ENCODE results near the gene NRL. TPM values are rescaled to one million over a fixed set of nuclear protein-coding genes. Genes with fewer than 3 reads are reported as not detected.
A peak's percentile ranks its signal among the peaks of the same experiment; 100 is the strongest.

The NRL gene
- total and polyA plus RNA-seq, 4 donors = 2.7 to 5.4 (median 3.1) TPM

- Histone ChIP-seq H3K27ac (ENCODE audit: low read depth in 1 of 2, low read length in 1 of 2) (no peak overlapping the region), H3K4me1 (ENCODE audit: control insufficient read depth in 5 of 5, insufficient read depth in 5 of 5, low read length in 5 of 5) (peaks cover 8 to 20% (median 12%) of the 10 kb centered on the region in 5 donors), H3K9ac (ENCODE audit: insufficient read depth in 1 of 2, low read length in 2 of 2) (no peak overlapping the region), H3K4me3 (no peak overlapping the region), H3K36me3 (ENCODE audit: control insufficient read depth in 4 of 4, insufficient read depth in 4 of 4, low read length in 4 of 4) (peaks cover 11 to 37% (median 26%) of the 10 kb centered on the region in 4 donors), H3K9me3 (ENCODE audit: control insufficient read depth in 4 of 4, insufficient read depth in 3 of 4, low read length in 3 of 4) (no peaks in the 10 kb centered on the region), H3K27me3 (ENCODE audit: control insufficient read depth in 3 of 3, insufficient read depth in 3 of 3, low read length in 2 of 3) (no peaks in the 10 kb centered on the region)
- DNase-seq = no peak
- TF ChIP-seq CTCF (IDR thresholded peaks at IDR 0.05; ENCODE audit: control extremely low read depth, extremely low read depth) = no peak
- WGBS, 2 donors = 92 to 98% methylated on average over 3 of the region's 3 CpGs
- ATAC-seq (ENCODE audit: insufficient read depth, low FRiP score) = no peak
Observed at GRCh38 chr14:24149302-24149969, 34.7 kb upstream of the NRL start.

- H3K27ac ChIP-seq (ENCODE audit: low read depth in 1 of 2, low read length in 1 of 2) = peak overlapping the region; percentile 89 to 90
Observed at GRCh38 chr14:24147761-24148428, 33.1 kb upstream of the NRL start.

GRCh38 chr14:24146978-24147760, 32.4 kb upstream of the NRL start, which contains the start of gene RNF31:
RNF31 (plus strand) TSS chr14:24147498; CDS start chr14:24147699, 201 bp downstream.
- H3K36me3 ChIP-seq (ENCODE audit: control insufficient read depth in 4 of 4, insufficient read depth in 4 of 4, low read length in 4 of 4) = peaks cover 11 to 47% (median 36%) of the 10 kb centered on the region in 4 donors
- TF ChIP-seq CTCF (IDR thresholded peaks at IDR 0.05; ENCODE audit: control extremely low read depth, extremely low read depth) = no peak
- peak within 1 kb of the TSS; percentile 89 to 93 for H3K27ac ChIP-seq (ENCODE audit: low read depth in 1 of 2, low read length in 1 of 2)
- peaks cover 8 to 22% (median 12%) of the 10 kb centered on the region in 5 donors for H3K4me1 ChIP-seq (ENCODE audit: control insufficient read depth in 5 of 5, insufficient read depth in 5 of 5, low read length in 5 of 5)
- H3K27me3 ChIP-seq (ENCODE audit: control insufficient read depth in 3 of 3, insufficient read depth in 3 of 3, low read length in 2 of 3) = no peaks in the 10 kb centered on the region
- no peaks in the 10 kb centered on the region for H3K9me3 ChIP-seq (ENCODE audit: control insufficient read depth in 4 of 4, insufficient read depth in 3 of 4, low read length in 3 of 4)
- DNase-seq = peak; percentile 98 to 100 (median 99)
- WGBS, 2 donors = 0 to 1% methylated on average over 50 to 57 of the region's 57 CpGs
- peak within 1 kb of the TSS in 1 of 2 donors; percentile 85 for H3K9ac ChIP-seq (ENCODE audit: insufficient read depth in 1 of 2, low read length in 2 of 2)
- ATAC-seq (ENCODE audit: insufficient read depth, low FRiP score) = peak; percentile 94
- H3K4me3 ChIP-seq = peak within 1 kb of the TSS; percentile 94

More at GRCh38 chr14:24147761-24148428, 33.1 kb upstream of the NRL start:
- H3K27me3 ChIP-seq (ENCODE audit: control insufficient read depth in 3 of 3, insufficient read depth in 3 of 3, low read length in 2 of 3) = no peaks in the 10 kb centered on the region
- no peaks in the 10 kb centered on the region for H3K9me3 ChIP-seq (ENCODE audit: control insufficient read depth in 4 of 4, insufficient read depth in 3 of 4, low read length in 3 of 4)
- peaks cover 11 to 47% (median 36%) of the 10 kb centered on the region in 4 donors for H3K36me3 ChIP-seq (ENCODE audit: control insufficient read depth in 4 of 4, insufficient read depth in 4 of 4, low read length in 4 of 4)
- DNase-seq = no peak
- no peak for ATAC-seq (ENCODE audit: insufficient read depth, low FRiP score)
- WGBS, 2 donors = 6 to 9% methylated on average over 29 of the region's 29 CpGs
- H3K4me3 ChIP-seq = peak overlapping the region; percentile 94
- peaks cover 8 to 20% (median 12%) of the 10 kb centered on the region in 5 donors for H3K4me1 ChIP-seq (ENCODE audit: control insufficient read depth in 5 of 5, insufficient read depth in 5 of 5, low read length in 5 of 5)
- peak overlapping the region in 1 of 2 donors; percentile 82 for H3K9ac ChIP-seq (ENCODE audit: insufficient read depth in 1 of 2, low read length in 2 of 2)
- no peak for TF ChIP-seq CTCF (IDR thresholded peaks at IDR 0.05; ENCODE audit: control extremely low read depth, extremely low read depth)

Data from lung (tissue), 12 donors.